HepG2 (cell line): Measurements from ENCODE around the gene TMC4. TPM values are rescaled to one million over a fixed set of nuclear protein-coding genes. Genes with fewer than 3 reads are reported as not detected.

Experiments used
- CCDC6 ChIP-seq: sonication (generic); formaldehyde crosslinking; IDR thresholded peaks from 2 replicates; pipeline ENCODE4 v1.8.1; 2022; ENCODE audit warnings: mild to moderate bottlenecking, missing genetic modification reagents, moderate library complexity
- HES4 ChIP-seq: sonication (generic); formaldehyde crosslinking; IDR thresholded peaks from 2 replicates; pipeline ENCODE4 v1.9.0; 2021; ENCODE audit warnings: mild to moderate bottlenecking, missing genetic modification reagents, borderline replicate concordance
- HNRNPK ChIP-seq: fragments of 200-400 bp; formaldehyde crosslinking; IDR thresholded peaks from 2 replicates; pipeline ENCODE4 v1.6.1; 2018; ENCODE audit warnings: low read length, low read depth, moderate library complexity, mild to moderate bottlenecking; ENCODE audit not compliant: poor library complexity, severe bottlenecking
- MEIS2 ChIP-seq: sonication (generic); formaldehyde crosslinking; IDR thresholded peaks from 2 replicates; pipeline ENCODE4 v1.9.0; 2021; ENCODE audit warnings: mild to moderate bottlenecking, missing genetic modification reagents
- NR3C1 ChIP-seq: sonication (generic); formaldehyde crosslinking; IDR thresholded peaks from 2 replicates; pipeline ENCODE4 v1.4.0; 2020; ENCODE audit warnings: missing genetic modification reagents
- POGZ ChIP-seq: sonication (generic); formaldehyde crosslinking; IDR thresholded peaks from 2 replicates; pipeline ENCODE4 v1.4.0; 2020; ENCODE audit warnings: mild to moderate bottlenecking, missing genetic modification reagents
- ZFP37 ChIP-seq: sonication (generic); formaldehyde crosslinking; IDR thresholded peaks from 2 replicates; pipeline ENCODE4 v1.4.0; 2020; ENCODE audit warnings: missing genetic modification reagents, borderline replicate concordance
- ZFYVE20 ChIP-seq: sonication (generic); formaldehyde crosslinking; IDR thresholded peaks from 2 replicates; pipeline ENCODE4 v1.8.0; 2023; ENCODE audit warnings: low read depth, mild to moderate bottlenecking, moderate library complexity, missing genetic modification reagents, borderline replicate concordance
- ZNF138 ChIP-seq: sonication (generic); formaldehyde crosslinking; IDR thresholded peaks from 2 replicates; pipeline ENCODE4 v1.5.0; 2020; ENCODE audit warnings: mild to moderate bottlenecking, low read depth, missing genetic modification reagents
- ZNF430 ChIP-seq: sonication (generic); formaldehyde crosslinking; IDR thresholded peaks from 2 replicates; pipeline ENCODE4 v1.9.0; 2021; ENCODE audit warnings: mild to moderate bottlenecking, missing genetic modification reagents
- ZNF432 ChIP-seq: sonication (generic); formaldehyde crosslinking; IDR thresholded peaks from 2 replicates; pipeline ENCODE4 v1.5.0; 2020; ENCODE audit warnings: missing genetic modification reagents, mild to moderate bottlenecking, borderline replicate concordance
- ZNF563 ChIP-seq: sonication (generic); formaldehyde crosslinking; IDR thresholded peaks from 2 replicates; pipeline ENCODE4 v1.8.0; 2022; ENCODE audit warnings: mild to moderate bottlenecking, moderate library complexity, missing genetic modification reagents
- ZNF746 ChIP-seq: sonication (generic); formaldehyde crosslinking; IDR thresholded peaks from 2 replicates; pipeline ENCODE4 v1.8.0; 2022; ENCODE audit warnings: mild to moderate bottlenecking, missing genetic modification reagents
- ZSCAN20 ChIP-seq: sonication (generic); formaldehyde crosslinking; IDR thresholded peaks from 2 replicates; pipeline ENCODE4 v1.4.0; 2020; ENCODE audit warnings: missing genetic modification reagents, mild to moderate bottlenecking, borderline replicate concordance
- polyA plus RNA-seq, 8 experiments: library from polyadenylated mRNA; depleted of rRNA in 3 of 8; stranded (reverse) in 7 of 8; unstranded in 1 of 8; fragments of >200 nt; fragmentation: Illumina TruSeq in 4 of 8; extraction: Trizol in 4 of 8; gene quantifications; 2 replicates each; pipeline versions ENCODE4 v1.2.1 to v1.2.3, GENCODE V29; 2011 to 2016; ENCODE audit warnings: low read depth in 4 of 8, missing spikeins in 1 of 8, mixed read lengths in 1 of 8; ENCODE audit not compliant: insufficient read depth in 1 of 8
- total RNA-seq, 5 experiments: library from RNA; depleted of rRNA; stranded (reverse); fragments of >200 nt; fragmentation: Illumina TruSeq; extraction: Trizol; gene quantifications; 2 replicates each; pipeline ENCODE4 v1.2.3, GENCODE V29; 2016; ENCODE audit warnings: low read depth in 1 of 5
- TF ChIP-seq, protein P1 (sequence below): sonication (generic); formaldehyde crosslinking; IDR thresholded peaks from 2 replicates; pipeline ENCODE4 v1.4.0; 2020; ENCODE audit warnings: mild to moderate bottlenecking, missing genetic modification reagents, borderline replicate concordance
- TF ChIP-seq, protein P2 (sequence below): IDR thresholded peaks from 2 replicates; pipeline ENCODE4 v1.6.1; 2016; ENCODE audit warnings: mild to moderate bottlenecking
- TF ChIP-seq, protein P3 (sequence below): sonication (generic); formaldehyde crosslinking; IDR thresholded peaks from 2 replicates; pipeline ENCODE4 v1.5.1; 2020; ENCODE audit warnings: missing genetic modification reagents, mild to moderate bottlenecking, borderline replicate concordance
- TF ChIP-seq, protein P4 (sequence below): sonication (generic); formaldehyde crosslinking; IDR thresholded peaks from 2 replicates; pipeline ENCODE4 v1.5.0; 2020; ENCODE audit warnings: mild to moderate bottlenecking, missing genetic modification reagents

Gene TMC4
- total and polyA plus RNA-seq, 2 of the 13 experiments (the other 11 are each of a cell fraction or from before 2014, with no cell fraction given) = 0.13 to 0.24 TPM

DNA sequence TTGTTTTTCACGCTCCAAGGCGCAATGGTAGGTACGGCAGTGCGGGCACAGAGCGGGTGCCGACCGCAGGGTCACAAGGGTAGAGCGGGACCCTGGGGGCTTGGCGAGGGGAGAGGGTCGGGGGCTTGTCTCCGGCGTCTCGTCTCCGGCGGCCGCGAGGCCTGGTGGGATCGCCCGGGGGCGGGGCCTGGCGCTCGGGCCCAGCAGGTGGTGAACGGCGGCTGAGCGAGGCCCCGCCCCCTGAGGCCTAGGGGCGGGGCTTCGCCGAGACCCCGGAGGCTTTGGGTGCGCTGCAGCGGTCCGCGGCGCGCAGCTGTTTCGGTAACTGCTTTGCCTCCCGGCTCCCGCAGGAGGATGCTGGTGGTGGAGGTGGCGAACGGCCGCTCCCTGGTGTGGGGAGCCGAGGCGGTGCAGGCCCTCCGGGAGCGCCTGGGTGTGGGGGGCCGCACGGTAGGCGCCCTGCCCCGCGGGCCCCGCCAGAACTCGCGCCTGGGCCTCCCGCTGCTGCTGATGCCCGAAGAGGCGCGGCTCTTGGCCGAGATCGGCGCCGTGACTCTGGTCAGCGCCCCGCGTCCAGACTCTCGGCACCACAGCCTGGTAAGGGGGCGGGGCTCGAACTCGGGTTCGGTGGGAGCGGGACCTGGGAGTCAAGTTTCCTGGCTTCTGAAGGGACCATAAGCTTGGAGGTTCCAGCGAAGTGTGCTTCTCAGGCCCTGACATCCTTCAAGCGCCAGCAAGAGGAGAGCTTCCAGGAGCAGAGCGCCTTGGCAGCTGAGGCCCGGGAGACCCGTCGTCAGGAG is 18.3 kb upstream of the TMC4 start, which contains the start of gene TSEN34 (continued):
- TF ChIP-seq POGZ (CRISPR knock-in tag) (no peak), CCDC6 (CRISPR knock-in tag) (0 out of 2 replicates have a peak, but pooled peaks have one; percentile 2), ZSCAN20 (CRISPR knock-in tag) (0 out of 2 replicates have a peak, but pooled peaks have one; percentile 31), NR3C1 (CRISPR knock-in tag) (no peak), MEIS2 (peak; percentile 33; the same call in 1 of the 2 replicates), ZNF563 (CRISPR knock-in tag) (no peak), HNRNPK (peak; percentile 81), ZNF432 (CRISPR knock-in tag) (no peak), ZFP37 (CRISPR knock-in tag) (no peak), ZNF430 (CRISPR knock-in tag) (peak; percentile 30; the same call in 1 of the 2 replicates), ZFYVE20 (CRISPR knock-in tag) (no peak), ZNF138 (CRISPR knock-in tag) (no peak), ZNF746 (CRISPR knock-in tag) (0 out of 2 replicates have a peak, but pooled peaks have one; percentile 58), HES4 (no peak)
- TF ChIP-seq, protein P1, sequence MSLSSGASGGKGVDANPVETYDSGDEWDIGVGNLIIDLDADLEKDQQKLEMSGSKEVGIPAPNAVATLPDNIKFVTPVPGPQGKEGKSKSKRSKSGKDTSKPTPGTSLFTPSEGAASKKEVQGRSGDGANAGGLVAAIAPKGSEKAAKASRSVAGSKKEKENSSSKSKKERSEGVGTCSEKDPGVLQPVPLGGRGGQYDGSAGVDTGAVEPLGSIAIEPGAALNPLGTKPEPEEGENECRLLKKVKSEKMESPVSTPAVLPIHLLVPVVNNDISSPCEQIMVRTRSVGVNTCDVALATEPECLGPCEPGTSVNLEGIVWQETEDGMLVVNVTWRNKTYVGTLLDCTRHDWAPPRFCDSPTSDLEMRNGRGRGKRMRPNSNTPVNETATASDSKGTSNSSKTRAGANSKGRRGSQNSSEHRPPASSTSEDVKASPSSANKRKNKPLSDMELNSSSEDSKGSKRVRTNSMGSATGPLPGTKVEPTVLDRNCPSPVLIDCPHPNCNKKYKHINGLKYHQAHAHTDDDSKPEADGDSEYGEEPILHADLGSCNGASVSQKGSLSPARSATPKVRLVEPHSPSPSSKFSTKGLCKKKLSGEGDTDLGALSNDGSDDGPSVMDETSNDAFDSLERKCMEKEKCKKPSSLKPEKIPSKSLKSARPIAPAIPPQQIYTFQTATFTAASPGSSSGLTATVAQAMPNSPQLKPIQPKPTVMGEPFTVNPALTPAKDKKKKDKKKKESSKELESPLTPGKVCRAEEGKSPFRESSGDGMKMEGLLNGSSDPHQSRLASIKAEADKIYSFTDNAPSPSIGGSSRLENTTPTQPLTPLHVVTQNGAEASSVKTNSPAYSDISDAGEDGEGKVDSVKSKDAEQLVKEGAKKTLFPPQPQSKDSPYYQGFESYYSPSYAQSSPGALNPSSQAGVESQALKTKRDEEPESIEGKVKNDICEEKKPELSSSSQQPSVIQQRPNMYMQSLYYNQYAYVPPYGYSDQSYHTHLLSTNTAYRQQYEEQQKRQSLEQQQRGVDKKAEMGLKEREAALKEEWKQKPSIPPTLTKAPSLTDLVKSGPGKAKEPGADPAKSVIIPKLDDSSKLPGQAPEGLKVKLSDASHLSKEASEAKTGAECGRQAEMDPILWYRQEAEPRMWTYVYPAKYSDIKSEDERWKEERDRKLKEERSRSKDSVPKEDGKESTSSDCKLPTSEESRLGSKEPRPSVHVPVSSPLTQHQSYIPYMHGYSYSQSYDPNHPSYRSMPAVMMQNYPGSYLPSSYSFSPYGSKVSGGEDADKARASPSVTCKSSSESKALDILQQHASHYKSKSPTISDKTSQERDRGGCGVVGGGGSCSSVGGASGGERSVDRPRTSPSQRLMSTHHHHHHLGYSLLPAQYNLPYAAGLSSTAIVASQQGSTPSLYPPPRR (CRISPR knock-in tag) = 0 out of 2 replicates have a peak, but pooled peaks have one; percentile 44
- TF ChIP-seq, protein P2, sequence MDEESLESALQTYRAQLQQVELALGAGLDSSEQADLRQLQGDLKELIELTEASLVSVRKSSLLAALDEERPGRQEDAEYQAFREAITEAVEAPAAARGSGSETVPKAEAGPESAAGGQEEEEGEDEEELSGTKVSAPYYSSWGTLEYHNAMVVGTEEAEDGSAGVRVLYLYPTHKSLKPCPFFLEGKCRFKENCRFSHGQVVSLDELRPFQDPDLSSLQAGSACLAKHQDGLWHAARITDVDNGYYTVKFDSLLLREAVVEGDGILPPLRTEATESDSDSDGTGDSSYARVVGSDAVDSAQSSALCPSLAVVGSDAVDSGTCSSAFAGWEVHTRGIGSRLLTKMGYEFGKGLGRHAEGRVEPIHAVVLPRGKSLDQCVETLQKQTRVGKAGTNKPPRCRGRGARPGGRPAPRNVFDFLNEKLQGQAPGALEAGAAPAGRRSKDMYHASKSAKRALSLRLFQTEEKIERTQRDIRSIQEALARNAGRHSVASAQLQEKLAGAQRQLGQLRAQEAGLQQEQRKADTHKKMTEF (CRISPR knock-in tag) = peak; percentile 65; the same call in 1 of the 2 replicates
- TF ChIP-seq, protein P3, sequence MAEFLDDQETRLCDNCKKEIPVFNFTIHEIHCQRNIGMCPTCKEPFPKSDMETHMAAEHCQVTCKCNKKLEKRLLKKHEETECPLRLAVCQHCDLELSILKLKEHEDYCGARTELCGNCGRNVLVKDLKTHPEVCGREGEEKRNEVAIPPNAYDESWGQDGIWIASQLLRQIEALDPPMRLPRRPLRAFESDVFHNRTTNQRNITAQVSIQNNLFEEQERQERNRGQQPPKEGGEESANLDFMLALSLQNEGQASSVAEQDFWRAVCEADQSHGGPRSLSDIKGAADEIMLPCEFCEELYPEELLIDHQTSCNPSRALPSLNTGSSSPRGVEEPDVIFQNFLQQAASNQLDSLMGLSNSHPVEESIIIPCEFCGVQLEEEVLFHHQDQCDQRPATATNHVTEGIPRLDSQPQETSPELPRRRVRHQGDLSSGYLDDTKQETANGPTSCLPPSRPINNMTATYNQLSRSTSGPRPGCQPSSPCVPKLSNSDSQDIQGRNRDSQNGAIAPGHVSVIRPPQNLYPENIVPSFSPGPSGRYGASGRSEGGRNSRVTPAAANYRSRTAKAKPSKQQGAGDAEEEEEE (CRISPR knock-in tag) = no peak
- TF ChIP-seq, protein P4, sequence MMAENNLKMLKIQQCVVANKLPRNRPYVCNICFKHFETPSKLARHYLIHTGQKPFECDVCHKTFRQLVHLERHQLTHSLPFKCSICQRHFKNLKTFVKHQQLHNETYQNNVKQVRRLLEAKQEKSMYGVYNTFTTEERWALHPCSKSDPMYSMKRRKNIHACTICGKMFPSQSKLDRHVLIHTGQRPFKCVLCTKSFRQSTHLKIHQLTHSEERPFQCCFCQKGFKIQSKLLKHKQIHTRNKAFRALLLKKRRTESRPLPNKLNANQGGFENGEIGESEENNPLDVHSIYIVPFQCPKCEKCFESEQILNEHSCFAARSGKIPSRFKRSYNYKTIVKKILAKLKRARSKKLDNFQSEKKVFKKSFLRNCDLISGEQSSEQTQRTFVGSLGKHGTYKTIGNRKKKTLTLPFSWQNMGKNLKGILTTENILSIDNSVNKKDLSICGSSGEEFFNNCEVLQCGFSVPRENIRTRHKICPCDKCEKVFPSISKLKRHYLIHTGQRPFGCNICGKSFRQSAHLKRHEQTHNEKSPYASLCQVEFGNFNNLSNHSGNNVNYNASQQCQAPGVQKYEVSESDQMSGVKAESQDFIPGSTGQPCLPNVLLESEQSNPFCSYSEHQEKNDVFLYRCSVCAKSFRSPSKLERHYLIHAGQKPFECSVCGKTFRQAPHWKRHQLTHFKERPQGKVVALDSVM (CRISPR knock-in tag) = peak; percentile 60; the same call in 1 of the 2 replicates
